Measurements from ENCODE around the gene SBSN.

GRCh38 chr19:35539850-35540249 is 11.7 kb upstream of the SBSN start:
- TF ChIP-seq CTCF (IDR thresholded peaks at IDR 0.05; ENCODE audit: borderline replicate concordance, extremely low read depth, low read length, poor library complexity, severe bottlenecking) (no peak), EZH2 (IDR thresholded peaks at IDR 0.05; ENCODE audit: borderline replicate concordance, low read depth, low read length, severe bottlenecking) (no peak)
